K562 (cell line): ENCODE measurements around the gene IDI2. TPM values are rescaled to one million over a fixed set of nuclear protein-coding genes. Genes with fewer than 3 reads are reported as not detected.

ENCODE experiments used
- BDP1 ChIP-seq: IDR thresholded peaks from 3 replicates; pipeline ENCODE4 v1.6.1; 2011; ENCODE audit not compliant: insufficient read length, insufficient read depth
- CREB3 ChIP-seq: fragments of 450-650 bp; conservative IDR thresholded peaks from 2 replicates; pipeline ENCODE4 v1.6.1; 2016; ENCODE audit warnings: missing genetic modification characterization, low read depth, mild to moderate bottlenecking, missing compliant biosample characterization, moderate library complexity
- FIP1L1 ChIP-seq: fragments of 200-400 bp; formaldehyde crosslinking; IDR thresholded peaks from 2 replicates; pipeline ENCODE4 v1.6.1; 2018; ENCODE audit warnings: mild to moderate bottlenecking, low read depth, low read length; ENCODE audit not compliant: poor library complexity, severe bottlenecking
- HNRNPUL1 ChIP-seq: fragments of 200-400 bp; formaldehyde crosslinking; IDR thresholded peaks from 2 replicates; pipeline ENCODE4 v1.6.1; 2017; ENCODE audit warnings: low read length
- HSF4 ChIP-seq: fragments of 250-450 bp; sonication (Bioruptor Pico); IDR thresholded peaks from 2 replicates; pipeline ENCODE4 v2.1.2; 2022; ENCODE audit warnings: mild to moderate bottlenecking, moderate library complexity, borderline replicate concordance
- LEF1 ChIP-seq: fragments of 450-650 bp; IDR thresholded peaks from 2 replicates; pipeline ENCODE4 v1.6.1; 2016; ENCODE audit warnings: mild to moderate bottlenecking
- MAX ChIP-seq: sonication (generic); formaldehyde crosslinking; IDR thresholded peaks from 2 replicates; pipeline ENCODE4 v1.9.0; 2022; ENCODE audit warnings: mild to moderate bottlenecking, missing genetic modification reagents
- POLR2G ChIP-seq: fragments of 200-400 bp; formaldehyde crosslinking; IDR thresholded peaks from 2 replicates; pipeline ENCODE4 v1.6.1; 2017; ENCODE audit warnings: low read depth, mild to moderate bottlenecking, antibody characterized with exemption, low read length, moderate library complexity
- RCOR1 ChIP-seq, 2 experiments: IDR thresholded peaks; 2 replicates each; pipeline ENCODE4 v1.6.1; 2012; ENCODE audit warnings: low read depth in 2 of 2, low read length in 2 of 2, borderline replicate concordance in 1 of 2, improper control_type of control experiment in 1 of 2
- ZBTB7A ChIP-seq: IDR thresholded peaks from 2 replicates; pipeline ENCODE4 v1.6.1; 2011; ENCODE audit warnings: low read depth, mild to moderate bottlenecking, low read length, moderate library complexity, borderline replicate concordance; ENCODE audit not compliant: control insufficient read depth
- polyA plus RNA-seq, 8 experiments: library from polyadenylated mRNA; depleted of rRNA in 4 of 8; stranded (reverse) in 5 of 8; unstranded in 3 of 8; fragments of >200 nt; fragmentation: Nextera tagmentation in 2 of 8; fragmentation: Illumina TruSeq in 1 of 8; extraction: Ambion mirVana in 2 of 8; extraction: Trizol in 1 of 8; gene quantifications; 2 replicates each; pipeline versions ENCODE4 v1.2.1 to v1.2.3, GENCODE V29; 2011 to 2014; ENCODE audit warnings: inconsistent platforms in 1 of 8, missing spikeins in 1 of 8
- total RNA-seq, 7 experiments: library from RNA; depleted of rRNA in 6 of 7; stranded (reverse); fragments of >200 nt in 6 of 7; fragmentation: Illumina TruSeq in 2 of 7; extraction: Trizol in 2 of 7; gene quantifications; 2 replicates each; pipeline versions ENCODE4 v1.2.1 to v1.2.3, GENCODE V29; 2011 to 2021; ENCODE audit warnings: low replicate concordance in 1 of 7
- TF ChIP-seq, protein P1 (sequence below): fragments of 200-600 bp; sonication (generic); IDR thresholded peaks from one replicate; pipeline ENCODE4 v1.6.1; 2012; ENCODE audit warnings: mild to moderate bottlenecking, low read depth, low read length, inconsistent platforms
- TF ChIP-seq, protein P2 (sequence below): sonication (generic); formaldehyde crosslinking; IDR thresholded peaks from 2 replicates; pipeline ENCODE4 v1.8.1; 2023; ENCODE audit warnings: mild to moderate bottlenecking, missing genetic modification reagents

The IDI2 gene
- total and polyA plus RNA-seq, 9 of the 15 experiments (the other 6 are each of a cell fraction or from before 2014, with no cell fraction given), result not detected

GRCh38 chr10:987870-988666 lies 37.6 kb downstream of the IDI2 start, which contains the start of gene GTPBP4 (continued):
- TF ChIP-seq, protein P1, sequence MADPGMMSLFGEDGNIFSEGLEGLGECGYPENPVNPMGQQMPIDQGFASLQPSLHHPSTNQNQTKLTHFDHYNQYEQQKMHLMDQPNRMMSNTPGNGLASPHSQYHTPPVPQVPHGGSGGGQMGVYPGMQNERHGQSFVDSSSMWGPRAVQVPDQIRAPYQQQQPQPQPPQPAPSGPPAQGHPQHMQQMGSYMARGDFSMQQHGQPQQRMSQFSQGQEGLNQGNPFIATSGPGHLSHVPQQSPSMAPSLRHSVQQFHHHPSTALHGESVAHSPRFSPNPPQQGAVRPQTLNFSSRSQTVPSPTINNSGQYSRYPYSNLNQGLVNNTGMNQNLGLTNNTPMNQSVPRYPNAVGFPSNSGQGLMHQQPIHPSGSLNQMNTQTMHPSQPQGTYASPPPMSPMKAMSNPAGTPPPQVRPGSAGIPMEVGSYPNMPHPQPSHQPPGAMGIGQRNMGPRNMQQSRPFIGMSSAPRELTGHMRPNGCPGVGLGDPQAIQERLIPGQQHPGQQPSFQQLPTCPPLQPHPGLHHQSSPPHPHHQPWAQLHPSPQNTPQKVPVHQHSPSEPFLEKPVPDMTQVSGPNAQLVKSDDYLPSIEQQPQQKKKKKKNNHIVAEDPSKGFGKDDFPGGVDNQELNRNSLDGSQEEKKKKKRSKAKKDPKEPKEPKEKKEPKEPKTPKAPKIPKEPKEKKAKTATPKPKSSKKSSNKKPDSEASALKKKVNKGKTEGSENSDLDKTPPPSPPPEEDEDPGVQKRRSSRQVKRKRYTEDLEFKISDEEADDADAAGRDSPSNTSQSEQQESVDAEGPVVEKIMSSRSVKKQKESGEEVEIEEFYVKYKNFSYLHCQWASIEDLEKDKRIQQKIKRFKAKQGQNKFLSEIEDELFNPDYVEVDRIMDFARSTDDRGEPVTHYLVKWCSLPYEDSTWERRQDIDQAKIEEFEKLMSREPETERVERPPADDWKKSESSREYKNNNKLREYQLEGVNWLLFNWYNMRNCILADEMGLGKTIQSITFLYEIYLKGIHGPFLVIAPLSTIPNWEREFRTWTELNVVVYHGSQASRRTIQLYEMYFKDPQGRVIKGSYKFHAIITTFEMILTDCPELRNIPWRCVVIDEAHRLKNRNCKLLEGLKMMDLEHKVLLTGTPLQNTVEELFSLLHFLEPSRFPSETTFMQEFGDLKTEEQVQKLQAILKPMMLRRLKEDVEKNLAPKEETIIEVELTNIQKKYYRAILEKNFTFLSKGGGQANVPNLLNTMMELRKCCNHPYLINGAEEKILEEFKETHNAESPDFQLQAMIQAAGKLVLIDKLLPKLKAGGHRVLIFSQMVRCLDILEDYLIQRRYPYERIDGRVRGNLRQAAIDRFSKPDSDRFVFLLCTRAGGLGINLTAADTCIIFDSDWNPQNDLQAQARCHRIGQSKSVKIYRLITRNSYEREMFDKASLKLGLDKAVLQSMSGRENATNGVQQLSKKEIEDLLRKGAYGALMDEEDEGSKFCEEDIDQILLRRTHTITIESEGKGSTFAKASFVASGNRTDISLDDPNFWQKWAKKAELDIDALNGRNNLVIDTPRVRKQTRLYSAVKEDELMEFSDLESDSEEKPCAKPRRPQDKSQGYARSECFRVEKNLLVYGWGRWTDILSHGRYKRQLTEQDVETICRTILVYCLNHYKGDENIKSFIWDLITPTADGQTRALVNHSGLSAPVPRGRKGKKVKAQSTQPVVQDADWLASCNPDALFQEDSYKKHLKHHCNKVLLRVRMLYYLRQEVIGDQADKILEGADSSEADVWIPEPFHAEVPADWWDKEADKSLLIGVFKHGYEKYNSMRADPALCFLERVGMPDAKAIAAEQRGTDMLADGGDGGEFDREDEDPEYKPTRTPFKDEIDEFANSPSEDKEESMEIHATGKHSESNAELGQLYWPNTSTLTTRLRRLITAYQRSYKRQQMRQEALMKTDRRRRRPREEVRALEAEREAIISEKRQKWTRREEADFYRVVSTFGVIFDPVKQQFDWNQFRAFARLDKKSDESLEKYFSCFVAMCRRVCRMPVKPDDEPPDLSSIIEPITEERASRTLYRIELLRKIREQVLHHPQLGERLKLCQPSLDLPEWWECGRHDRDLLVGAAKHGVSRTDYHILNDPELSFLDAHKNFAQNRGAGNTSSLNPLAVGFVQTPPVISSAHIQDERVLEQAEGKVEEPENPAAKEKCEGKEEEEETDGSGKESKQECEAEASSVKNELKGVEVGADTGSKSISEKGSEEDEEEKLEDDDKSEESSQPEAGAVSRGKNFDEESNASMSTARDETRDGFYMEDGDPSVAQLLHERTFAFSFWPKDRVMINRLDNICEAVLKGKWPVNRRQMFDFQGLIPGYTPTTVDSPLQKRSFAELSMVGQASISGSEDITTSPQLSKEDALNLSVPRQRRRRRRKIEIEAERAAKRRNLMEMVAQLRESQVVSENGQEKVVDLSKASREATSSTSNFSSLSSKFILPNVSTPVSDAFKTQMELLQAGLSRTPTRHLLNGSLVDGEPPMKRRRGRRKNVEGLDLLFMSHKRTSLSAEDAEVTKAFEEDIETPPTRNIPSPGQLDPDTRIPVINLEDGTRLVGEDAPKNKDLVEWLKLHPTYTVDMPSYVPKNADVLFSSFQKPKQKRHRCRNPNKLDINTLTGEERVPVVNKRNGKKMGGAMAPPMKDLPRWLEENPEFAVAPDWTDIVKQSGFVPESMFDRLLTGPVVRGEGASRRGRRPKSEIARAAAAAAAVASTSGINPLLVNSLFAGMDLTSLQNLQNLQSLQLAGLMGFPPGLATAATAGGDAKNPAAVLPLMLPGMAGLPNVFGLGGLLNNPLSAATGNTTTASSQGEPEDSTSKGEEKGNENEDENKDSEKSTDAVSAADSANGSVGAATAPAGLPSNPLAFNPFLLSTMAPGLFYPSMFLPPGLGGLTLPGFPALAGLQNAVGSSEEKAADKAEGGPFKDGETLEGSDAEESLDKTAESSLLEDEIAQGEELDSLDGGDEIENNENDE, result no peak
- no peak for TF ChIP-seq HSF4 (CRISPR knock-in tag)
- peak; percentile 91 for TF ChIP-seq MAX
- TF ChIP-seq POLR2G, result peak; percentile 98
- no peak for TF ChIP-seq CREB3
- no peak for TF ChIP-seq BDP1
- TF ChIP-seq FIP1L1, result no peak
- TF ChIP-seq RCOR1 (IDR thresholded peaks at IDR 0.05; ENCODE audit: borderline replicate concordance in 1 of 2, low read depth in 2 of 2, low read length in 2 of 2), result peak in 1 of 2 experiments; percentile 40; a peak in 1 of 4 replicates
- no peak for TF ChIP-seq HNRNPUL1
- TF ChIP-seq, protein P2, sequence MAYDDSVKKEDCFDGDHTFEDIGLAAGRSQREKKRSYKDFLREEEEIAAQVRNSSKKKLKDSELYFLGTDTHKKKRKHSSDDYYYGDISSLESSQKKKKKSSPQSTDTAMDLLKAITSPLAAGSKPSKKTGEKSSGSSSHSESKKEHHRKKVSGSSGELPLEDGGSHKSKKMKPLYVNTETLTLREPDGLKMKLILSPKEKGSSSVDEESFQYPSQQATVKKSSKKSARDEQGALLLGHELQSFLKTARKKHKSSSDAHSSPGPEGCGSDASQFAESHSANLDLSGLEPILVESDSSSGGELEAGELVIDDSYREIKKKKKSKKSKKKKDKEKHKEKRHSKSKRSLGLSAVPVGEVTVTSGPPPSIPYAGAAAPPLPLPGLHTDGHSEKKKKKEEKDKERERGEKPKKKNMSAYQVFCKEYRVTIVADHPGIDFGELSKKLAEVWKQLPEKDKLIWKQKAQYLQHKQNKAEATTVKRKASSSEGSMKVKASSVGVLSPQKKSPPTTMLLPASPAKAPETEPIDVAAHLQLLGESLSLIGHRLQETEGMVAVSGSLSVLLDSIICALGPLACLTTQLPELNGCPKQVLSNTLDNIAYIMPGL (CRISPR knock-in tag), result no peak
- TF ChIP-seq ZBTB7A, result peak; percentile 34; the same call in 1 of the 2 replicates
- no peak for TF ChIP-seq LEF1
